PFSK-1 (cell line): ENCODE measurements around the gene HK1.

Experiments used
- POLR2AphosphoS5 ChIP-seq: IDR thresholded peaks from 2 replicates; pipeline ENCODE4 v1.6.1; 2012; ENCODE audit warnings: low read depth, mild to moderate bottlenecking, control low read depth, low read length, moderate library complexity
- REST ChIP-seq, 2 experiments: IDR thresholded peaks; 2 replicates each; pipeline versions ENCODE4 v1.6.1 to v1.8.0; 2011 to 2012; ENCODE audit warnings: low read depth in 2 of 2, low read length in 2 of 2, control low read depth in 1 of 2, inconsistent platforms in 1 of 2, mild to moderate bottlenecking in 1 of 2, moderate library complexity in 1 of 2; ENCODE audit not compliant: insufficient read depth in 1 of 2
- SIN3A ChIP-seq: IDR thresholded peaks from 2 replicates; pipeline ENCODE4 v1.6.1; 2012; ENCODE audit warnings: mild to moderate bottlenecking, low read length, moderate library complexity, borderline replicate concordance; ENCODE audit not compliant: insufficient read depth
- TAF1 ChIP-seq: IDR thresholded peaks from 2 replicates; pipeline ENCODE4 v1.6.1; 2012; ENCODE audit warnings: low read length, control low read depth, borderline replicate concordance; ENCODE audit not compliant: insufficient read depth

- no peak for TF ChIP-seq POLR2AphosphoS5
- TF ChIP-seq REST (IDR thresholded peaks at IDR 0.05; ENCODE audit: insufficient read depth in 1 of 2, low read depth in 2 of 2, low read length in 2 of 2): no peak
- TF ChIP-seq TAF1: no peak
- TF ChIP-seq SIN3A: no peak
Observed at GRCh38 chr10:69407621-69408301, 129.5 kb downstream of the HK1 start.
